ENCODE data around the gene BORCS6.

The BORCS6 gene

GRCh38 chr17:8161289-8162232 lies 28.4 kb downstream of the BORCS6 start:
- peak overlapping the region; percentile 98 for H3K27ac ChIP-seq
- no peak for DNase-seq
- TF ChIP-seq CTCF (IDR thresholded peaks at IDR 0.05; ENCODE audit: low read depth, low read length): no peak

GRCh38 chr17:8160741-8161221 lies 29.2 kb downstream of the BORCS6 start:
- H3K36me3 ChIP-seq: peaks cover 35% of the 10 kb centered on the region
- H3K27me3 ChIP-seq (ENCODE audit: insufficient read depth, low read depth, severe bottlenecking): no peaks in the 10 kb centered on the region
- no peak overlapping the region; the same call in 1 of the 2 replicates for H3K27ac ChIP-seq
- TF ChIP-seq CTCF (IDR thresholded peaks at IDR 0.05; ENCODE audit: low read depth, low read length): no peak
- H3K4me3 ChIP-seq (ENCODE audit: low read depth, low read length): no peak overlapping the region
- DNase-seq: no peak
- no peaks in the 10 kb centered on the region for H3K9me3 ChIP-seq (ENCODE audit: severe bottlenecking)

More at GRCh38 chr17:8161289-8162232, 28.4 kb downstream of the BORCS6 start:
- Histone ChIP-seq H3K4me3 (ENCODE audit: low read depth, low read length) (peak overlapping the region; percentile 95), H3K36me3 (peaks cover 35% of the 10 kb centered on the region), H3K27me3 (ENCODE audit: insufficient read depth, low read depth, severe bottlenecking) (no peaks in the 10 kb centered on the region), H3K9me3 (ENCODE audit: severe bottlenecking) (no peaks in the 10 kb centered on the region)

GRCh38 chr17:8160224-8160577 lies 29.8 kb downstream of the BORCS6 start:
- H3K36me3 ChIP-seq: peaks cover 35% of the 10 kb centered on the region

GRCh38 chr17:8159459-8160223 lies 30.3 kb downstream of the BORCS6 start:
- no peak overlapping the region for H3K27ac ChIP-seq
- no peak for TF ChIP-seq CTCF (IDR thresholded peaks at IDR 0.05; ENCODE audit: low read depth, low read length)
- DNase-seq: no peak
- no peak overlapping the region for H3K4me3 ChIP-seq (ENCODE audit: low read depth, low read length)
- H3K9me3 ChIP-seq (ENCODE audit: severe bottlenecking): no peaks in the 10 kb centered on the region
- peaks cover 35% of the 10 kb centered on the region for H3K36me3 ChIP-seq
- H3K27me3 ChIP-seq (ENCODE audit: insufficient read depth, low read depth, severe bottlenecking): no peaks in the 10 kb centered on the region

More at GRCh38 chr17:8160224-8160577, 29.8 kb downstream of the BORCS6 start:
- no peak for TF ChIP-seq CTCF (IDR thresholded peaks at IDR 0.05; ENCODE audit: low read depth, low read length)
- H3K27me3 ChIP-seq (ENCODE audit: insufficient read depth, low read depth, severe bottlenecking): no peaks in the 10 kb centered on the region
- H3K4me3 ChIP-seq (ENCODE audit: low read depth, low read length): no peak overlapping the region
- H3K9me3 ChIP-seq (ENCODE audit: severe bottlenecking): no peaks in the 10 kb centered on the region
- no peak for DNase-seq
- no peak overlapping the region for H3K27ac ChIP-seq

GRCh38 chr17:8159032-8159400 lies 31.0 kb downstream of the BORCS6 start:
- Histone ChIP-seq H3K27ac (no peak overlapping the region), H3K9me3 (ENCODE audit: severe bottlenecking) (no peaks in the 10 kb centered on the region)

More at GRCh38 chr17:8159032-8159400, 31.0 kb downstream of the BORCS6 start:
- H3K36me3 ChIP-seq: peaks cover 35% of the 10 kb centered on the region
- no peaks in the 10 kb centered on the region for H3K27me3 ChIP-seq (ENCODE audit: insufficient read depth, low read depth, severe bottlenecking)
- TF ChIP-seq CTCF (IDR thresholded peaks at IDR 0.05; ENCODE audit: low read depth, low read length): no peak
- DNase-seq: no peak
- no peak overlapping the region for H3K4me3 ChIP-seq (ENCODE audit: low read depth, low read length)
